IMR-90 (cell line): ENCODE measurements around the gene GDF10. TPM values are rescaled to one million over a fixed set of nuclear protein-coding genes. Genes with fewer than 3 reads are reported as not detected.

Experiments
- ATAC-seq: fragments of 200-7000 bp; cut with Tn5 transposase; 2 replicates; pipeline ENCODE4 v1.9.1; 2020; ENCODE audit warnings: low read depth, mild to moderate bottlenecking, moderate library complexity
- BruUV-seq: library from RNA; stranded (reverse); fragments of 400-500 nt; replicated peaks from 2 replicates; lab custom pipeline; 2021; lab: Mats Ljungman, UMichigan
- CTCF ChIA-PET: fragments of 300-600 bp; formaldehyde crosslinking; extraction: SDS; loops from one replicate; lab custom pipeline; 2021; ENCODE audit warnings: antibody characterized with exemption; lab: Yijun Ruan, JAX
- POLR2A ChIA-PET: fragments of 300-600 bp; sonication (Branson Sonifier 250); formaldehyde crosslinking; loops from one replicate; lab custom pipeline; 2022; ENCODE audit warnings: antibody characterized with exemption; ENCODE audit not compliant: unreplicated experiment; lab: Charles Lee
- DNase-seq: peaks from one replicate; pipeline ENCODE4 v3.0.0; 2013
- H2AFZ ChIP-seq: replicated peaks from 2 replicates; pipeline ENCODE3; 2013; ENCODE audit warnings: low read length, mild to moderate bottlenecking; ENCODE audit not compliant: poor library complexity
- H2AK5ac ChIP-seq: 2 replicates; pipeline ENCODE4 v1.6.1; 2013; ENCODE audit warnings: low read depth, low read length, inconsistent platforms
- H2AK9ac ChIP-seq: replicated peaks from 2 replicates; pipeline ENCODE3; 2013; ENCODE audit warnings: mild to moderate bottlenecking, low read depth, low read length, moderate library complexity; ENCODE audit not compliant: poor library complexity
- H2BK120ac ChIP-seq: 2 replicates; pipeline ENCODE4 v1.6.1; 2013; ENCODE audit warnings: low read depth, low read length, inconsistent platforms
- H2BK15ac ChIP-seq: 3 replicates; pipeline ENCODE4 v1.6.1; 2013; ENCODE audit warnings: low read depth, low read length, inconsistent platforms
- H2BK20ac ChIP-seq: 2 replicates; pipeline ENCODE4 v1.6.1; 2013; ENCODE audit warnings: low read depth, mild to moderate bottlenecking, inconsistent platforms, low read length, moderate library complexity
- H2BK5ac ChIP-seq: 2 replicates; pipeline ENCODE4 v1.6.1; 2013; ENCODE audit warnings: mild to moderate bottlenecking, low read depth, low read length, inconsistent platforms; ENCODE audit not compliant: poor library complexity, severe bottlenecking
- H3K14ac ChIP-seq: replicated peaks from 2 replicates; pipeline ENCODE4 v1.6.1; 2013; ENCODE audit warnings: low read depth, low read length, inconsistent platforms
- H3K18ac ChIP-seq: 2 replicates; pipeline ENCODE4 v1.6.1; 2013; ENCODE audit warnings: low read depth, low read length, control low read depth
- H3K23ac ChIP-seq: 2 replicates; pipeline ENCODE4 v1.6.1; 2013; ENCODE audit warnings: low read depth, low read length, inconsistent platforms
- H3K27ac ChIP-seq: 2 replicates; pipeline ENCODE4 v1.5.1; 2013; ENCODE audit warnings: mild to moderate bottlenecking, control low read depth, low read length; ENCODE audit not compliant: insufficient read depth
- H3K27me3 ChIP-seq: 2 replicates; pipeline ENCODE4 v1.6.1; 2013; ENCODE audit warnings: low read length; ENCODE audit not compliant: control insufficient read depth, insufficient read depth
- H3K36me3 ChIP-seq: 2 replicates; pipeline ENCODE4 v1.6.1; 2013; ENCODE audit warnings: low read length, mixed read lengths; ENCODE audit not compliant: control insufficient read depth, insufficient read depth
- H3K4ac ChIP-seq: 2 replicates; pipeline ENCODE4 v1.6.1; 2013; ENCODE audit warnings: low read depth, low read length, inconsistent platforms
- H3K4me1 ChIP-seq: 2 replicates; pipeline ENCODE4 v1.6.1; 2013; ENCODE audit warnings: low read length, mixed read lengths; ENCODE audit not compliant: control insufficient read depth, insufficient read depth
- H3K4me2 ChIP-seq: 2 replicates; pipeline ENCODE4 v1.6.1; 2013; ENCODE audit warnings: low read depth, mild to moderate bottlenecking, control low read depth, low read length, moderate library complexity
- H3K4me3 ChIP-seq: 2 replicates; pipeline ENCODE4 v1.5.1; 2013; ENCODE audit warnings: low read depth, mild to moderate bottlenecking, control low read depth, low read length, moderate library complexity; ENCODE audit not compliant: insufficient read depth
- H3K56ac ChIP-seq: 2 replicates; pipeline ENCODE4 v1.6.1; 2013; ENCODE audit warnings: low read length, inconsistent platforms; ENCODE audit not compliant: insufficient read depth; ENCODE audit errors: extremely low read depth
- H3K79me1 ChIP-seq, 2 experiments: 2 replicates each; pipeline ENCODE4 v1.6.1; 2013; ENCODE audit warnings: low read length in 2 of 2, inconsistent platforms in 1 of 2, low read depth in 1 of 2
- H3K9ac ChIP-seq: 2 replicates; pipeline ENCODE4 v1.6.1; 2013; ENCODE audit warnings: low read depth, low read length, control low read depth
- H3K9me1 ChIP-seq: 2 replicates; pipeline ENCODE4 v1.6.1; 2013; ENCODE audit warnings: low read length, inconsistent platforms; ENCODE audit not compliant: insufficient read depth
- H3K9me3 ChIP-seq: 2 replicates; pipeline ENCODE4 v1.6.1; 2013; ENCODE audit warnings: low read length; ENCODE audit not compliant: control insufficient read depth, insufficient read depth
- H4K20me1 ChIP-seq: 2 replicates; pipeline ENCODE4 v1.6.1; 2013; ENCODE audit warnings: low read length, inconsistent platforms; ENCODE audit not compliant: insufficient read depth
- H4K5ac ChIP-seq: 2 replicates; pipeline ENCODE4 v1.6.1; 2013; ENCODE audit warnings: mild to moderate bottlenecking, low read depth, low read length, control low read depth
- H4K8ac ChIP-seq, 2 experiments: 2 replicates each; pipeline ENCODE4 v1.6.1; 2013; ENCODE audit warnings: low read depth in 2 of 2, low read length in 2 of 2, control low read depth in 1 of 2, inconsistent platforms in 1 of 2
- H4K91ac ChIP-seq: 2 replicates; pipeline ENCODE4 v1.6.1; 2013; ENCODE audit warnings: low read depth, low read length, inconsistent platforms; ENCODE audit not compliant: insufficient read depth
- WGBS, 2 experiments: methylation state at CpG; one replicate each; pipeline versions ENCODE4 v1.1.5 to v1.1.7; 2013; ENCODE audit warnings: missing lambda C conversion rate in 2 of 2; ENCODE audit not compliant: insufficient read length in 1 of 2; ENCODE audit errors: extremely low coverage in 2 of 2; 5-methylcytosine and 5-hydroxymethylcytosine counted together
- dilution Hi-C: fragments of 300-500 bp; cut with HindIII; formaldehyde crosslinking; loops from one replicate; pipeline ENCODE4 v1.14.3; 2018; ENCODE audit warnings: low sequenced_read_pairs; ENCODE audit not compliant: unreplicated experiment
- in situ Hi-C: fragments of 300-500 bp; cut with MboI; formaldehyde crosslinking; loops from 3 replicates; pipeline ENCODE4 v1.14.3; 2019; ENCODE audit warnings: low sequenced_read_pairs, inconsistent platforms, mixed read lengths
- intact Hi-C: fragments of 100-400 bp; cut with micrococcal nuclease; formaldehyde crosslinking; loops from 2 replicates; pipeline ENCODE4 v1.10.0; 2022
- polyA plus RNA-seq, 3 experiments: library from polyadenylated mRNA; depleted of rRNA; stranded (reverse); fragments of >200 nt; gene quantifications; 2 replicates each; pipeline ENCODE4 v1.2.3, GENCODE V29; 2012; ENCODE audit warnings: low replicate concordance in 1 of 3
- total RNA-seq: library from RNA; depleted of rRNA; stranded (reverse); fragments of >200 nt; gene quantifications from 2 replicates; pipeline ENCODE4 v1.2.3, GENCODE V29; 2012
- TF ChIP-seq, protein P1 (sequence below): conservative IDR thresholded peaks from 2 replicates; pipeline ENCODE4 v1.5.1; 2012; ENCODE audit warnings: mild to moderate bottlenecking, low read depth, low read length, improper control_type of control experiment

GDF10 gene
- total and polyA plus RNA-seq, 2 of the 4 experiments (the other 2 are of a cell fraction), result 0.34 TPM; not detected in 1

GRCh38 chr10:47330366-47330765, 30.4 kb downstream of the GDF10 start:
- no peak overlapping the region for H2BK15ac ChIP-seq
- H4K8ac ChIP-seq, result no peak overlapping the region
- no peak overlapping the region for H3K4me3 ChIP-seq
- intact Hi-C loops, result no loop called here
- H3K4me2 ChIP-seq, result no peak overlapping the region
- TF ChIP-seq, protein P1, sequence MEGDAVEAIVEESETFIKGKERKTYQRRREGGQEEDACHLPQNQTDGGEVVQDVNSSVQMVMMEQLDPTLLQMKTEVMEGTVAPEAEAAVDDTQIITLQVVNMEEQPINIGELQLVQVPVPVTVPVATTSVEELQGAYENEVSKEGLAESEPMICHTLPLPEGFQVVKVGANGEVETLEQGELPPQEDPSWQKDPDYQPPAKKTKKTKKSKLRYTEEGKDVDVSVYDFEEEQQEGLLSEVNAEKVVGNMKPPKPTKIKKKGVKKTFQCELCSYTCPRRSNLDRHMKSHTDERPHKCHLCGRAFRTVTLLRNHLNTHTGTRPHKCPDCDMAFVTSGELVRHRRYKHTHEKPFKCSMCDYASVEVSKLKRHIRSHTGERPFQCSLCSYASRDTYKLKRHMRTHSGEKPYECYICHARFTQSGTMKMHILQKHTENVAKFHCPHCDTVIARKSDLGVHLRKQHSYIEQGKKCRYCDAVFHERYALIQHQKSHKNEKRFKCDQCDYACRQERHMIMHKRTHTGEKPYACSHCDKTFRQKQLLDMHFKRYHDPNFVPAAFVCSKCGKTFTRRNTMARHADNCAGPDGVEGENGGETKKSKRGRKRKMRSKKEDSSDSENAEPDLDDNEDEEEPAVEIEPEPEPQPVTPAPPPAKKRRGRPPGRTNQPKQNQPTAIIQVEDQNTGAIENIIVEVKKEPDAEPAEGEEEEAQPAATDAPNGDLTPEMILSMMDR, result no peak
- no peak overlapping the region for H3K27ac ChIP-seq
- POLR2A ChIA-PET, result no interaction called here
- in situ Hi-C loops, result no loop called here
- H3K9ac ChIP-seq, result no peak overlapping the region
- DNase-seq (no peak), ATAC-seq (no peak)
- H3K27me3 ChIP-seq, result peaks cover 11% of the 10 kb centered on the region
- H3K4ac ChIP-seq, result no peak overlapping the region
- dilution Hi-C loops, result no loop called here
- no peak overlapping the region for H3K56ac ChIP-seq
- H3K9me1 ChIP-seq, result peaks cover 4% of the 10 kb centered on the region; the same call in 1 of the 2 replicates
- no peak overlapping the region for H3K14ac ChIP-seq
- no peak overlapping the region for H2AK5ac ChIP-seq
- WGBS, 2 experiments, result 87% methylated on average over 3 of the region's 3 CpGs; no CpG with 5 or more reads in 1 of the 2 experiments
- H2AK9ac ChIP-seq, result no peak overlapping the region
- no peaks in the 10 kb centered on the region for H4K20me1 ChIP-seq
- no peak overlapping the region for H2BK5ac ChIP-seq
- no peak overlapping the region for H2AFZ ChIP-seq
- no peak overlapping the region for H4K5ac ChIP-seq
- no TSS peak for BruUV-seq
- no peak overlapping the region for H2BK20ac ChIP-seq
- no peak overlapping the region for H3K23ac ChIP-seq
- H3K9me3 ChIP-seq, result no peaks in the 10 kb centered on the region
- H2BK120ac ChIP-seq, result no peak overlapping the region
- no peaks in the 10 kb centered on the region for H3K36me3 ChIP-seq
- no peaks in the 10 kb centered on the region for H3K4me1 ChIP-seq
- CTCF ChIA-PET, result no interaction called here
- no peak overlapping the region for H3K18ac ChIP-seq
- H3K79me1 ChIP-seq, result no peaks in the 10 kb centered on the region
- no peak overlapping the region for H4K91ac ChIP-seq
